Measurements from ENCODE around the gene SCYGR7. TPM values are rescaled to one million over a fixed set of nuclear protein-coding genes. Genes with fewer than 3 reads are reported as not detected.

SCYGR7 gene
- total and polyA plus RNA-seq, 10 of the 15 experiments (the other 5 are each of a cell fraction or from before 2014, with no cell fraction given), result not detected

DNA sequence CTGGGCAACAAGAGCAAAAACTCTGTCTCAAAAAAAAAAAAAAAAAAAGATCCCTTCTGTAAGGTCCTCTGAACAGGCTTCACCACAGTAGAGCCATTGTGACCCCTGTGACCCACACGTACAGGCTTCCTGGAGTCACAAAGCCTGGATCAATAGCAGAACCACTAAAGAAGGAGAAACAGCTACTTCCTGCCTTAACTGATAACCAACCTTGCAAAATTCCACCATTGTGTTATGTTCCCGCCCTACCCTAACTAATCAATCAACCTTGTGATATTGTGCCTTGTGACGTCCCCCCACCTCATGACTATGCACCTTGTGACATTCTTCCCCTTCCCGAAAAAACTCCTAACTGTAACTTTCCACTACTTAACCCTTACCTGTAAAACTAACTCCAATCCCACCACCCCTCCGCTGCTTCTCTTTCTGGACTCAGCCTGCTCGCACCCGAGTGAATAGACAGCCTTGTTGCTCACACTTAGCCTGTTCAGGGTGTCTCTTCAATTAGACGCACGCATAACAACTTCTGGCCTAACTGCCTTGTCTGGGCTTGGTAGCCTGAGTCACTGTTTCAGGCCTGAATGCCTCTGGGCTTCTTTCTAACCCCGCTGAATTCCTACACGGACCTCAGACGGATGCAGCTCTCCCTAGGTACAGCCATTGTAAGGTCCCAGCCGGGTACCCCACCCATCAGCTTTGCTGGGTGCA, 31.4 kb downstream of the SCYGR7 start (continued):
- TF ChIP-seq, protein P1, sequence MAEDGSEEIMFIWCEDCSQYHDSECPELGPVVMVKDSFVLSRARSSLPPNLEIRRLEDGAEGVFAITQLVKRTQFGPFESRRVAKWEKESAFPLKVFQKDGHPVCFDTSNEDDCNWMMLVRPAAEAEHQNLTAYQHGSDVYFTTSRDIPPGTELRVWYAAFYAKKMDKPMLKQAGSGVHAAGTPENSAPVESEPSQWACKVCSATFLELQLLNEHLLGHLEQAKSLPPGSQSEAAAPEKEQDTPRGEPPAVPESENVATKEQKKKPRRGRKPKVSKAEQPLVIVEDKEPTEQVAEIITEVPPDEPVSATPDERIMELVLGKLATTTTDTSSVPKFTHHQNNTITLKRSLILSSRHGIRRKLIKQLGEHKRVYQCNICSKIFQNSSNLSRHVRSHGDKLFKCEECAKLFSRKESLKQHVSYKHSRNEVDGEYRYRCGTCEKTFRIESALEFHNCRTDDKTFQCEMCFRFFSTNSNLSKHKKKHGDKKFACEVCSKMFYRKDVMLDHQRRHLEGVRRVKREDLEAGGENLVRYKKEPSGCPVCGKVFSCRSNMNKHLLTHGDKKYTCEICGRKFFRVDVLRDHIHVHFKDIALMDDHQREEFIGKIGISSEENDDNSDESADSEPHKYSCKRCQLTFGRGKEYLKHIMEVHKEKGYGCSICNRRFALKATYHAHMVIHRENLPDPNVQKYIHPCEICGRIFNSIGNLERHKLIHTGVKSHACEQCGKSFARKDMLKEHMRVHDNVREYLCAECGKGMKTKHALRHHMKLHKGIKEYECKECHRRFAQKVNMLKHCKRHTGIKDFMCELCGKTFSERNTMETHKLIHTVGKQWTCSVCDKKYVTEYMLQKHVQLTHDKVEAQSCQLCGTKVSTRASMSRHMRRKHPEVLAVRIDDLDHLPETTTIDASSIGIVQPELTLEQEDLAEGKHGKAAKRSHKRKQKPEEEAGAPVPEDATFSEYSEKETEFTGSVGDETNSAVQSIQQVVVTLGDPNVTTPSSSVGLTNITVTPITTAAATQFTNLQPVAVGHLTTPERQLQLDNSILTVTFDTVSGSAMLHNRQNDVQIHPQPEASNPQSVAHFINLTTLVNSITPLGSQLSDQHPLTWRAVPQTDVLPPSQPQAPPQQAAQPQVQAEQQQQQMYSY (CRISPR knock-in tag; IDR thresholded peaks at IDR 0.05), result no peak
- TF ChIP-seq ZNF384 (IDR thresholded peaks at IDR 0.05; ENCODE audit: borderline replicate concordance, low read depth, low read length) (no peak), WRNIP1 (IDR thresholded peaks at IDR 0.05; ENCODE audit: borderline replicate concordance, low read depth, low read length) (no peak), SUZ12 (IDR thresholded peaks at IDR 0.05; ENCODE audit: unreplicated experiment) (no peak), TCF12 (IDR thresholded peaks at IDR 0.05; ENCODE audit: low read depth, low read length) (no peak), ESRRA (IDR thresholded peaks at IDR 0.05; ENCODE audit: low read length) (no peak)
- TF ChIP-seq, protein P2, sequence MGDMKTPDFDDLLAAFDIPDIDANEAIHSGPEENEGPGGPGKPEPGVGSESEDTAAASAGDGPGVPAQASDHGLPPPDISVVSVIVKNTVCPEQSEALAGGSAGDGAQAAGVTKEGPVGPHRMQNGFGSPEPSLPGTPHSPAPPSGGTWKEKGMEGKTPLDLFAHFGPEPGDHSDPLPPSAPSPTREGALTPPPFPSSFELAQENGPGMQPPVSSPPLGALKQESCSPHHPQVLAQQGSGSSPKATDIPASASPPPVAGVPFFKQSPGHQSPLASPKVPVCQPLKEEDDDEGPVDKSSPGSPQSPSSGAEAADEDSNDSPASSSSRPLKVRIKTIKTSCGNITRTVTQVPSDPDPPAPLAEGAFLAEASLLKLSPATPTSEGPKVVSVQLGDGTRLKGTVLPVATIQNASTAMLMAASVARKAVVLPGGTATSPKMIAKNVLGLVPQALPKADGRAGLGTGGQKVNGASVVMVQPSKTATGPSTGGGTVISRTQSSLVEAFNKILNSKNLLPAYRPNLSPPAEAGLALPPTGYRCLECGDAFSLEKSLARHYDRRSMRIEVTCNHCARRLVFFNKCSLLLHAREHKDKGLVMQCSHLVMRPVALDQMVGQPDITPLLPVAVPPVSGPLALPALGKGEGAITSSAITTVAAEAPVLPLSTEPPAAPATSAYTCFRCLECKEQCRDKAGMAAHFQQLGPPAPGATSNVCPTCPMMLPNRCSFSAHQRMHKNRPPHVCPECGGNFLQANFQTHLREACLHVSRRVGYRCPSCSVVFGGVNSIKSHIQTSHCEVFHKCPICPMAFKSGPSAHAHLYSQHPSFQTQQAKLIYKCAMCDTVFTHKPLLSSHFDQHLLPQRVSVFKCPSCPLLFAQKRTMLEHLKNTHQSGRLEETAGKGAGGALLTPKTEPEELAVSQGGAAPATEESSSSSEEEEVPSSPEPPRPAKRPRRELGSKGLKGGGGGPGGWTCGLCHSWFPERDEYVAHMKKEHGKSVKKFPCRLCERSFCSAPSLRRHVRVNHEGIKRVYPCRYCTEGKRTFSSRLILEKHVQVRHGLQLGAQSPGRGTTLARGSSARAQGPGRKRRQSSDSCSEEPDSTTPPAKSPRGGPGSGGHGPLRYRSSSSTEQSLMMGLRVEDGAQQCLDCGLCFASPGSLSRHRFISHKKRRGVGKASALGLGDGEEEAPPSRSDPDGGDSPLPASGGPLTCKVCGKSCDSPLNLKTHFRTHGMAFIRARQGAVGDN (IDR thresholded peaks at IDR 0.05), result no peak

Data from GM12878 (cell line).